HepG2 (cell line): ENCODE data around the gene ZNF189. TPM values are rescaled to one million over a fixed set of nuclear protein-coding genes. Genes with fewer than 3 reads are reported as not detected.

ENCODE experiments used
- CBX2 ChIP-seq, 2 experiments: fragments of 200-600 bp in 1 of 2; sonication (generic); formaldehyde crosslinking in 1 of 2; IDR thresholded peaks; 2 replicates each; pipeline versions ENCODE4 v1.7.0 to v1.8.1; 2018 to 2022; ENCODE audit warnings: low read depth in 2 of 2, low read length in 1 of 2, mild to moderate bottlenecking in 1 of 2, missing genetic modification reagents in 1 of 2
- ERF ChIP-seq: IDR thresholded peaks from 2 replicates; pipeline ENCODE4 v1.6.1; 2018; ENCODE audit warnings: missing biosample characterization, missing genetic modification reagents
- GATAD2A ChIP-seq: IDR thresholded peaks from 2 replicates; pipeline ENCODE4 v1.6.1; 2016
- KLF11 ChIP-seq: IDR thresholded peaks from 2 replicates; pipeline ENCODE4 v1.6.1; 2016; ENCODE audit warnings: missing compliant biosample characterization
- RFX3 ChIP-seq: IDR thresholded peaks from 2 replicates; pipeline ENCODE4 v1.6.1; 2016; ENCODE audit warnings: missing biosample characterization, missing genetic modification reagents
- RXRA ChIP-seq: sonication (generic); formaldehyde crosslinking; IDR thresholded peaks from 2 replicates; pipeline ENCODE4 v1.5.1; 2020; ENCODE audit warnings: missing genetic modification reagents
- RXRB ChIP-seq: IDR thresholded peaks from 2 replicates; pipeline ENCODE4 v1.6.1; 2016; ENCODE audit warnings: borderline replicate concordance, missing genetic modification reagents, missing compliant biosample characterization
- SIX1 ChIP-seq: sonication (generic); formaldehyde crosslinking; IDR thresholded peaks from 2 replicates; pipeline ENCODE4 v1.4.0; 2020; ENCODE audit warnings: missing genetic modification reagents, borderline replicate concordance
- SOX13 ChIP-seq, 3 experiments: fragments of 450-650 bp in 1 of 3; sonication (generic) in 1 of 3; formaldehyde crosslinking in 1 of 3; IDR thresholded peaks in 2 of 3; conservative IDR thresholded peaks in 1 of 3; 2 replicates each; pipeline versions ENCODE4 v1.5.0 to v1.6.1; 2016 to 2020; ENCODE audit warnings: antibody characterized with exemption in 1 of 3, mild to moderate bottlenecking in 1 of 3, missing compliant biosample characterization in 1 of 3, missing genetic modification reagents in 1 of 3, moderate library complexity in 1 of 3
- SSRP1 ChIP-seq: IDR thresholded peaks from 2 replicates; pipeline ENCODE4 v1.6.1; 2016; ENCODE audit warnings: control low read depth
- ZBTB7A ChIP-seq: sonication (generic); formaldehyde crosslinking; IDR thresholded peaks from 2 replicates; pipeline ENCODE4 v1.8.0; 2022; ENCODE audit warnings: mild to moderate bottlenecking, missing genetic modification reagents
- ZNF605 ChIP-seq: sonication (generic); formaldehyde crosslinking; IDR thresholded peaks from 2 replicates; pipeline ENCODE4 v1.8.0; 2022; ENCODE audit warnings: mild to moderate bottlenecking, missing genetic modification reagents
- ZNF75D ChIP-seq: sonication (generic); formaldehyde crosslinking; IDR thresholded peaks from 2 replicates; pipeline ENCODE4 v1.8.1; 2023; ENCODE audit warnings: missing genetic modification reagents, mild to moderate bottlenecking, borderline replicate concordance
- ZNF775 ChIP-seq: sonication (generic); formaldehyde crosslinking; IDR thresholded peaks from 2 replicates; pipeline ENCODE4 v1.4.0; 2020; ENCODE audit warnings: missing genetic modification reagents, mild to moderate bottlenecking, moderate library complexity, borderline replicate concordance
- ZNF792 ChIP-seq: IDR thresholded peaks from 2 replicates; pipeline ENCODE4 v1.6.1; 2016
- ZSCAN12 ChIP-seq: sonication (generic); formaldehyde crosslinking; IDR thresholded peaks from 2 replicates; pipeline ENCODE4 v1.9.0; 2021; ENCODE audit warnings: mild to moderate bottlenecking, missing genetic modification reagents
- ZSCAN20 ChIP-seq: sonication (generic); formaldehyde crosslinking; IDR thresholded peaks from 2 replicates; pipeline ENCODE4 v1.4.0; 2020; ENCODE audit warnings: missing genetic modification reagents, mild to moderate bottlenecking, borderline replicate concordance
- polyA plus RNA-seq, 8 experiments: library from polyadenylated mRNA; depleted of rRNA in 3 of 8; stranded (reverse) in 7 of 8; unstranded in 1 of 8; fragments of >200 nt; fragmentation: Illumina TruSeq in 4 of 8; extraction: Trizol in 4 of 8; gene quantifications; 2 replicates each; pipeline versions ENCODE4 v1.2.1 to v1.2.3, GENCODE V29; 2011 to 2016; ENCODE audit warnings: low read depth in 4 of 8, missing spikeins in 1 of 8, mixed read lengths in 1 of 8; ENCODE audit not compliant: insufficient read depth in 1 of 8
- total RNA-seq, 5 experiments: library from RNA; depleted of rRNA; stranded (reverse); fragments of >200 nt; fragmentation: Illumina TruSeq; extraction: Trizol; gene quantifications; 2 replicates each; pipeline ENCODE4 v1.2.3, GENCODE V29; 2016; ENCODE audit warnings: low read depth in 1 of 5
- TF ChIP-seq, protein P1 (sequence below): sonication (generic); formaldehyde crosslinking; IDR thresholded peaks from 2 replicates; pipeline ENCODE4 v1.8.0; 2022; ENCODE audit warnings: missing genetic modification reagents, mild to moderate bottlenecking, inconsistent platforms, borderline replicate concordance
- TF ChIP-seq, protein P2 (sequence below): sonication (generic); formaldehyde crosslinking; IDR thresholded peaks from 2 replicates; pipeline ENCODE4 v1.5.0; 2020; ENCODE audit warnings: missing genetic modification reagents
- TF ChIP-seq, protein P3 (sequence below): sonication (generic); formaldehyde crosslinking; conservative IDR thresholded peaks from 2 replicates; pipeline ENCODE4 v1.4.0; 2020; ENCODE audit warnings: missing genetic modification reagents
- TF ChIP-seq, protein P4 (sequence below): sonication (generic); formaldehyde crosslinking; IDR thresholded peaks from 2 replicates; pipeline ENCODE4; 2020; ENCODE audit warnings: missing genetic modification reagents, mild to moderate bottlenecking, borderline replicate concordance
- TF ChIP-seq, protein P5 (sequence below): IDR thresholded peaks from 2 replicates; pipeline ENCODE4 v1.6.1; 2016; ENCODE audit warnings: mild to moderate bottlenecking, missing biosample characterization, missing genetic modification reagents

Gene ZNF189
- total and polyA plus RNA-seq, 2 of the 13 experiments (the other 11 are each of a cell fraction or from before 2014, with no cell fraction given): 8.4 to 50.0 TPM

DNA sequence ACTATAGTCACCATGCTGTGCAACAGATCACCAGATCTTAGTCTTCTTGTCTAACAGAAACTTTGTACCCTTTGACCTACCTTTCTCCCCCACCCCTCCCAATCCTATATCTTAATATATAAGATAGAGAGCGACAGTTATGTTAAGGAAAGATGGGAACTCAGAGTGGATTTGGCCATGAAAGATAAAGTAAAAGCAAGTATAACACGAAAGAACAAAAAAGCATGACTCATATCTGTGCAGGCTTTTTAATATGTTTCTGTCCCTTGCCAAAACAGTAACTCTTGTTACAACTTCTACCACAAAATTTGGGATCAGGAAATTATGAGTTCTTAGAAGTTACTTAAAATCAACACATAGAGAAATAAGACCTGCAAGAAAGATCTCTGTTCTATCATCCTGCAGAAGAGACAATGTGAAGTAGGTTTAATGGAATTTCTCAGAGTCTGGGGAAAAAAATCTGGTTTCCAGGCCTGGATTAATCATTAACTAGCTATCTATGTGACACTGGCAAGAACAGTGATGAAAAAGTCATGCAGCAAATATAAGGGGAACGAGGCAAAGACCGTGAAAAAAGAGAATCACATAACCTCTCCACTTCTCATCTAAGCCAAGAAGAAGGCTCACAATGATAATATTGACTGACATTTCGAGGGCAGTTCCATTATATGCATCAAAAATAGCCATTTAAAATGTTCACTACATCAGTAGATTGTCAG lies 32.5 kb upstream of the ZNF189 start (continued):
- TF ChIP-seq SIX1 (CRISPR knock-in tag) (no peak), RXRA (CRISPR knock-in tag) (no peak), ZNF775 (CRISPR knock-in tag) (peak; percentile 93), RFX3 (CRISPR knock-in tag) (no peak), KLF11 (no peak), ZNF75D (CRISPR knock-in tag) (no peak), CBX2 (IDR thresholded peaks at IDR 0.05; ENCODE audit: low read depth, low read length) (no peak), CBX2 (CRISPR knock-in tag; IDR thresholded peaks at IDR 0.05; ENCODE audit: low read depth) (no peak), ZNF605 (CRISPR knock-in tag) (no peak), GATAD2A (peak; percentile 60), RXRB (CRISPR knock-in tag) (peak; percentile 69), SOX13 (IDR thresholded peaks at IDR 0.05) (no peak), SOX13 (CRISPR knock-in tag; conservative IDR thresholded peaks at IDR 0.05 in 1 of 2, IDR thresholded peaks at IDR 0.05 in 1 of 2) (peak in 1 of 2 experiments; percentile 38; a peak in 2 of 4 replicates), ZBTB7A (CRISPR knock-in tag) (no peak), SSRP1 (no peak), ZSCAN20 (CRISPR knock-in tag) (no peak), ERF (CRISPR knock-in tag) (0 out of 2 replicates have a peak, but pooled peaks have one; percentile 41), ZSCAN12 (0 out of 2 replicates have a peak, but pooled peaks have one; percentile 24), ZNF792 (0 out of 2 replicates have a peak, but pooled peaks have one; percentile 16)
- TF ChIP-seq, protein P1, sequence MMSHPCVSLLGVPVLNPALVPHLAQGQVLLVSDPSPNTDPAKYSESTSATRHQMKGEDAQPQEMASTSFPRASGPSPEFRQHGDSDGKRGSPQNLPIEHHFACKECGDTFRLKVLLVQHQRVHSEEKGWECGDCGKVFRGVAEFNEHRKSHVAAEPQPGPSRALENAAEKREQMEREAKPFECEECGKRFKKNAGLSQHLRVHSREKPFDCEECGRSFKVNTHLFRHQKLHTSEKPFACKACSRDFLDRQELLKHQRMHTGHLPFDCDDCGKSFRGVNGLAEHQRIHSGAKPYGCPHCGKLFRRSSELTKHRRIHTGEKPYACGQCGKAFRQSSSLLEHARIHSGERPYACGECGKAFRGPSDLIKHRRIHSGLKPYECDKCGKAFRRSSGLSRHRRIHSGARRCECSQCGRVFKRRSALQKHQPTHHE (CRISPR knock-in tag): 0 out of 2 replicates have a peak, but pooled peaks have one; percentile 12
- TF ChIP-seq, protein P2, sequence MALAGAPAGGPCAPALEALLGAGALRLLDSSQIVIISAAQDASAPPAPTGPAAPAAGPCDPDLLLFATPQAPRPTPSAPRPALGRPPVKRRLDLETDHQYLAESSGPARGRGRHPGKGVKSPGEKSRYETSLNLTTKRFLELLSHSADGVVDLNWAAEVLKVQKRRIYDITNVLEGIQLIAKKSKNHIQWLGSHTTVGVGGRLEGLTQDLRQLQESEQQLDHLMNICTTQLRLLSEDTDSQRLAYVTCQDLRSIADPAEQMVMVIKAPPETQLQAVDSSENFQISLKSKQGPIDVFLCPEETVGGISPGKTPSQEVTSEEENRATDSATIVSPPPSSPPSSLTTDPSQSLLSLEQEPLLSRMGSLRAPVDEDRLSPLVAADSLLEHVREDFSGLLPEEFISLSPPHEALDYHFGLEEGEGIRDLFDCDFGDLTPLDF: no peak
- TF ChIP-seq, protein P3, sequence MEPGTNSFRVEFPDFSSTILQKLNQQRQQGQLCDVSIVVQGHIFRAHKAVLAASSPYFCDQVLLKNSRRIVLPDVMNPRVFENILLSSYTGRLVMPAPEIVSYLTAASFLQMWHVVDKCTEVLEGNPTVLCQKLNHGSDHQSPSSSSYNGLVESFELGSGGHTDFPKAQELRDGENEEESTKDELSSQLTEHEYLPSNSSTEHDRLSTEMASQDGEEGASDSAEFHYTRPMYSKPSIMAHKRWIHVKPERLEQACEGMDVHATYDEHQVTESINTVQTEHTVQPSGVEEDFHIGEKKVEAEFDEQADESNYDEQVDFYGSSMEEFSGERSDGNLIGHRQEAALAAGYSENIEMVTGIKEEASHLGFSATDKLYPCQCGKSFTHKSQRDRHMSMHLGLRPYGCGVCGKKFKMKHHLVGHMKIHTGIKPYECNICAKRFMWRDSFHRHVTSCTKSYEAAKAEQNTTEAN (CRISPR knock-in tag): no peak
- TF ChIP-seq, protein P4, sequence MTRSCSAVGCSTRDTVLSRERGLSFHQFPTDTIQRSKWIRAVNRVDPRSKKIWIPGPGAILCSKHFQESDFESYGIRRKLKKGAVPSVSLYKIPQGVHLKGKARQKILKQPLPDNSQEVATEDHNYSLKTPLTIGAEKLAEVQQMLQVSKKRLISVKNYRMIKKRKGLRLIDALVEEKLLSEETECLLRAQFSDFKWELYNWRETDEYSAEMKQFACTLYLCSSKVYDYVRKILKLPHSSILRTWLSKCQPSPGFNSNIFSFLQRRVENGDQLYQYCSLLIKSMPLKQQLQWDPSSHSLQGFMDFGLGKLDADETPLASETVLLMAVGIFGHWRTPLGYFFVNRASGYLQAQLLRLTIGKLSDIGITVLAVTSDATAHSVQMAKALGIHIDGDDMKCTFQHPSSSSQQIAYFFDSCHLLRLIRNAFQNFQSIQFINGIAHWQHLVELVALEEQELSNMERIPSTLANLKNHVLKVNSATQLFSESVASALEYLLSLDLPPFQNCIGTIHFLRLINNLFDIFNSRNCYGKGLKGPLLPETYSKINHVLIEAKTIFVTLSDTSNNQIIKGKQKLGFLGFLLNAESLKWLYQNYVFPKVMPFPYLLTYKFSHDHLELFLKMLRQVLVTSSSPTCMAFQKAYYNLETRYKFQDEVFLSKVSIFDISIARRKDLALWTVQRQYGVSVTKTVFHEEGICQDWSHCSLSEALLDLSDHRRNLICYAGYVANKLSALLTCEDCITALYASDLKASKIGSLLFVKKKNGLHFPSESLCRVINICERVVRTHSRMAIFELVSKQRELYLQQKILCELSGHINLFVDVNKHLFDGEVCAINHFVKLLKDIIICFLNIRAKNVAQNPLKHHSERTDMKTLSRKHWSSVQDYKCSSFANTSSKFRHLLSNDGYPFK (CRISPR knock-in tag): no peak
- TF ChIP-seq, protein P5, sequence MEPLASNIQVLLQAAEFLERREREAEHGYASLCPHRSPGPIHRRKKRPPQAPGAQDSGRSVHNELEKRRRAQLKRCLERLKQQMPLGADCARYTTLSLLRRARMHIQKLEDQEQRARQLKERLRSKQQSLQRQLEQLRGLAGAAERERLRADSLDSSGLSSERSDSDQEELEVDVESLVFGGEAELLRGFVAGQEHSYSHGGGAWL: no peak
